Measurements from ENCODE around the gene EHD4.

Gene EHD4

DNA sequence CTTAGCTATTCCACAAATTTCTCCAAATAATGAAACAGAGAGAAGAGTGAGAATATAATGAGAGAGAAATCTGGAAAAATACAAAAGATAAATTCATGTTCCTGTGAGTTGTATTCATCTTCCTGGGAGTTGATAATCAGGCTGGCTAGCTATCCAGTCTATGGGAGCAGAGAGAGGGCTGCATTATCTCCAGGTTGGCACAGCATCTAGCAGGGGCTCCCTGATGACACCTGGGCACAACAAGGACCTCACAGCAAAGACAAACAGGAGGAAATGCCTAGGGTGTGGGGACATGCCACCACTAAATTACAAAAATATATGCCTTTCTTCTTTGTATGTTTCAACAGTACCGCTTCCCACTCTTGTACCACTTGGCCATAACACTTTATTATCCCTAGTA is 1.9 kb downstream of the EHD4 start:
- H3K4me3 ChIP-seq (ENCODE audit: low read length in 2 of 2): peak overlapping the region; percentile 59 to 100
- no peaks in the 10 kb centered on the region for H3K9me3 ChIP-seq (ENCODE audit: control insufficient read depth in 2 of 2, low read length in 2 of 2)
- no peaks in the 10 kb centered on the region for H3K27me3 ChIP-seq (ENCODE audit: control insufficient read depth in 2 of 2, insufficient read depth in 2 of 2, low read length in 2 of 2)
- peaks cover 31 to 44% of the 10 kb centered on the region in 2 donors for H3K4me1 ChIP-seq (ENCODE audit: control insufficient read depth in 2 of 2, insufficient read depth in 2 of 2, low read length in 2 of 2)
- no peaks in the 10 kb centered on the region for H3K36me3 ChIP-seq (ENCODE audit: control insufficient read depth in 2 of 2, insufficient read depth in 2 of 2, low read length in 2 of 2)
- H3K9ac ChIP-seq (ENCODE audit: low read depth in 1 of 2, low read length in 2 of 2): peak overlapping the region in 1 of 2 donors; percentile 99
- H3K27ac ChIP-seq (ENCODE audit: low read depth in 2 of 2, low read length in 2 of 2): peak overlapping the region; percentile 65 to 66

- peaks cover 31 to 46% of the 10 kb centered on the region in 2 donors for H3K4me1 ChIP-seq (ENCODE audit: control insufficient read depth in 2 of 2, insufficient read depth in 2 of 2, low read length in 2 of 2)
- peak overlapping the region; percentile 59 to 100 for H3K4me3 ChIP-seq (ENCODE audit: low read length in 2 of 2)
- no peaks in the 10 kb centered on the region for H3K27me3 ChIP-seq (ENCODE audit: control insufficient read depth in 2 of 2, insufficient read depth in 2 of 2, low read length in 2 of 2)
- H3K36me3 ChIP-seq (ENCODE audit: control insufficient read depth in 2 of 2, insufficient read depth in 2 of 2, low read length in 2 of 2): no peaks in the 10 kb centered on the region
- no peaks in the 10 kb centered on the region for H3K9me3 ChIP-seq (ENCODE audit: control insufficient read depth in 2 of 2, low read length in 2 of 2)
- H3K9ac ChIP-seq (ENCODE audit: low read depth in 1 of 2, low read length in 2 of 2): peak overlapping the region in 1 of 2 donors; percentile 9
- peak overlapping the region; percentile 65 to 66 for H3K27ac ChIP-seq (ENCODE audit: low read depth in 2 of 2, low read length in 2 of 2)
These were observed 2.4 kb downstream of the EHD4 start for GRCh38 chr15:41969851-41970431.

- Histone ChIP-seq H3K9ac (ENCODE audit: low read depth in 1 of 2, low read length in 2 of 2) (no peak overlapping the region), H3K9me3 (ENCODE audit: control insufficient read depth in 2 of 2, low read length in 2 of 2) (no peaks in the 10 kb centered on the region), H3K4me3 (ENCODE audit: low read length in 2 of 2) (no peak overlapping the region), H3K4me1 (ENCODE audit: control insufficient read depth in 2 of 2, insufficient read depth in 2 of 2, low read length in 2 of 2) (peaks cover 33 to 39% of the 10 kb centered on the region in 2 donors), H3K36me3 (ENCODE audit: control insufficient read depth in 2 of 2, insufficient read depth in 2 of 2, low read length in 2 of 2) (no peaks in the 10 kb centered on the region), H3K27ac (ENCODE audit: low read depth in 2 of 2, low read length in 2 of 2) (no peak overlapping the region), H3K27me3 (ENCODE audit: control insufficient read depth in 2 of 2, insufficient read depth in 2 of 2, low read length in 2 of 2) (no peaks in the 10 kb centered on the region)
These were observed 3.7 kb downstream of the EHD4 start for GRCh38 chr15:41968701-41969100.

GRCh38 chr15:41967506-41968206 is 4.7 kb downstream of the EHD4 start:
- Histone ChIP-seq H3K27ac (ENCODE audit: low read depth in 2 of 2, low read length in 2 of 2) (peak overlapping the region in 1 of 2 donors; percentile 61), H3K9ac (ENCODE audit: low read depth in 1 of 2, low read length in 2 of 2) (no peak overlapping the region), H3K9me3 (ENCODE audit: control insufficient read depth in 2 of 2, low read length in 2 of 2) (no peaks in the 10 kb centered on the region), H3K4me1 (ENCODE audit: control insufficient read depth in 2 of 2, insufficient read depth in 2 of 2, low read length in 2 of 2) (peaks cover 28 to 33% of the 10 kb centered on the region in 2 donors), H3K27me3 (ENCODE audit: control insufficient read depth in 2 of 2, insufficient read depth in 2 of 2, low read length in 2 of 2) (no peaks in the 10 kb centered on the region), H3K36me3 (ENCODE audit: control insufficient read depth in 2 of 2, insufficient read depth in 2 of 2, low read length in 2 of 2) (no peaks in the 10 kb centered on the region), H3K4me3 (ENCODE audit: low read length in 2 of 2) (peak overlapping the region in 1 of 2 donors; percentile 3)

GRCh38 chr15:41966920-41967465 is 5.4 kb downstream of the EHD4 start:
- no peak overlapping the region for H3K4me3 ChIP-seq (ENCODE audit: low read length in 2 of 2)
- no peak overlapping the region for H3K9ac ChIP-seq (ENCODE audit: low read depth in 1 of 2, low read length in 2 of 2)
- H3K4me1 ChIP-seq (ENCODE audit: control insufficient read depth in 2 of 2, insufficient read depth in 2 of 2, low read length in 2 of 2): peaks cover 28 to 33% of the 10 kb centered on the region in 2 donors
- H3K27me3 ChIP-seq (ENCODE audit: control insufficient read depth in 2 of 2, insufficient read depth in 2 of 2, low read length in 2 of 2): no peaks in the 10 kb centered on the region
- peak overlapping the region in 1 of 2 donors; percentile 38 for H3K27ac ChIP-seq (ENCODE audit: low read depth in 2 of 2, low read length in 2 of 2)
- H3K36me3 ChIP-seq (ENCODE audit: control insufficient read depth in 2 of 2, insufficient read depth in 2 of 2, low read length in 2 of 2): no peaks in the 10 kb centered on the region
- no peaks in the 10 kb centered on the region for H3K9me3 ChIP-seq (ENCODE audit: control insufficient read depth in 2 of 2, low read length in 2 of 2)

- no peaks in the 10 kb centered on the region for H3K36me3 ChIP-seq (ENCODE audit: control insufficient read depth in 2 of 2, insufficient read depth in 2 of 2, low read length in 2 of 2)
- no peak overlapping the region for H3K4me3 ChIP-seq (ENCODE audit: low read length in 2 of 2)
- H3K9me3 ChIP-seq (ENCODE audit: control insufficient read depth in 2 of 2, low read length in 2 of 2): no peaks in the 10 kb centered on the region
- no peak overlapping the region for H3K27ac ChIP-seq (ENCODE audit: low read depth in 2 of 2, low read length in 2 of 2)
- peaks cover 28 to 36% of the 10 kb centered on the region in 2 donors for H3K4me1 ChIP-seq (ENCODE audit: control insufficient read depth in 2 of 2, insufficient read depth in 2 of 2, low read length in 2 of 2)
- H3K27me3 ChIP-seq (ENCODE audit: control insufficient read depth in 2 of 2, insufficient read depth in 2 of 2, low read length in 2 of 2): no peaks in the 10 kb centered on the region
- no peak overlapping the region for H3K9ac ChIP-seq (ENCODE audit: low read depth in 1 of 2, low read length in 2 of 2)
These were observed 5.9 kb downstream of the EHD4 start for GRCh38 chr15:41966414-41966812.

- Histone ChIP-seq H3K27me3 (ENCODE audit: control insufficient read depth in 2 of 2, insufficient read depth in 2 of 2, low read length in 2 of 2) (no peaks in the 10 kb centered on the region), H3K4me1 (ENCODE audit: control insufficient read depth in 2 of 2, insufficient read depth in 2 of 2, low read length in 2 of 2) (peaks cover 28 to 37% of the 10 kb centered on the region in 2 donors), H3K4me3 (ENCODE audit: low read length in 2 of 2) (no peak overlapping the region), H3K27ac (ENCODE audit: low read depth in 2 of 2, low read length in 2 of 2) (no peak overlapping the region), H3K9ac (ENCODE audit: low read depth in 1 of 2, low read length in 2 of 2) (no peak overlapping the region), H3K9me3 (ENCODE audit: control insufficient read depth in 2 of 2, low read length in 2 of 2) (no peaks in the 10 kb centered on the region), H3K36me3 (ENCODE audit: control insufficient read depth in 2 of 2, insufficient read depth in 2 of 2, low read length in 2 of 2) (no peaks in the 10 kb centered on the region)
These were observed 6.6 kb downstream of the EHD4 start for GRCh38 chr15:41965441-41966413.

GRCh38 chr15:41961595-41962202 is 10.7 kb downstream of the EHD4 start:
- no peaks in the 10 kb centered on the region for H3K9me3 ChIP-seq (ENCODE audit: control insufficient read depth in 2 of 2, low read length in 2 of 2)
- peak overlapping the region; percentile 72 to 81 for H3K27ac ChIP-seq (ENCODE audit: low read depth in 2 of 2, low read length in 2 of 2)
- H3K4me3 ChIP-seq (ENCODE audit: low read length in 2 of 2): no peak overlapping the region
- peaks cover 15 to 36% of the 10 kb centered on the region in 2 donors for H3K4me1 ChIP-seq (ENCODE audit: control insufficient read depth in 2 of 2, insufficient read depth in 2 of 2, low read length in 2 of 2)
- no peaks in the 10 kb centered on the region for H3K36me3 ChIP-seq (ENCODE audit: control insufficient read depth in 2 of 2, insufficient read depth in 2 of 2, low read length in 2 of 2)
- no peaks in the 10 kb centered on the region for H3K27me3 ChIP-seq (ENCODE audit: control insufficient read depth in 2 of 2, insufficient read depth in 2 of 2, low read length in 2 of 2)
- peak overlapping the region in 1 of 2 donors; percentile 21 for H3K9ac ChIP-seq (ENCODE audit: low read depth in 1 of 2, low read length in 2 of 2)

DNA sequence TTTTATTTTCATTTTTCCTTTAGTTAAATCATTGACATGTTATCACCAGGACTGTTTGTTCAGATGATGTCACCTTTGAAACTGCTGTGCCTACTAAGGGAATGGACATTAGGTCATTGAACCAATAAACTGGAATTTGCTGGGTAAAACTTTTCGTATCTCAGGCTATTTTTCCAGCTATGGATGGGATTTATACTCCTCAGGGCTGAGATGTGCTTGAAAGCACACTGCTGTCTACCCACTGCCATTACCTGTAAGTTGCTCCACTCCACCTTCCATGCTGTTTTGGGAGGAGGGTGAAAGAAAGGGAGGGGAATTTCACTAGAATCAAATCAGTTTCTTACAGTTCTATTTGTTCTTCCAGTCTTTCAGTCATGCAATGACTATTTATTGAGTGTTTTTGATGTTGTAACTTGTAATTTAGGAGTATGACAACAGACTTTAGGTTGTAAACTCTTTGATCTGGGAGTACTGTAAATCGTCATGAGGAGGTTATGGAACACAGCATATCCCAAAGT is 11.3 kb downstream of the EHD4 start:
- peak overlapping the region; percentile 14 to 21 for H3K9ac ChIP-seq (ENCODE audit: low read depth in 1 of 2, low read length in 2 of 2)
- no peak overlapping the region for H3K4me3 ChIP-seq (ENCODE audit: low read length in 2 of 2)
- no peaks in the 10 kb centered on the region for H3K27me3 ChIP-seq (ENCODE audit: control insufficient read depth in 2 of 2, insufficient read depth in 2 of 2, low read length in 2 of 2)
- H3K4me1 ChIP-seq (ENCODE audit: control insufficient read depth in 2 of 2, insufficient read depth in 2 of 2, low read length in 2 of 2): peaks cover 12 to 31% of the 10 kb centered on the region in 2 donors
- H3K9me3 ChIP-seq (ENCODE audit: control insufficient read depth in 2 of 2, low read length in 2 of 2): no peaks in the 10 kb centered on the region
- H3K27ac ChIP-seq (ENCODE audit: low read depth in 2 of 2, low read length in 2 of 2): peak overlapping the region; percentile 72 to 81
- H3K36me3 ChIP-seq (ENCODE audit: control insufficient read depth in 2 of 2, insufficient read depth in 2 of 2, low read length in 2 of 2): peaks cover 0 to under 1% of the 10 kb centered on the region in 2 donors

Measured in mucosa of rectum (tissue), 2 donors.